ENCODE data around the gene DNASE2B. TPM values are rescaled to one million over a fixed set of nuclear protein-coding genes. Genes with fewer than 3 reads are reported as not detected.

Gene DNASE2B
- total RNA-seq, 1 donor from 2014 or later: 26.1 TPM

- no peak for DNase-seq
- no peak for ATAC-seq
- H3K9me3 ChIP-seq: no peaks in the 10 kb centered on the region
- intact Hi-C loops (cut with DNase I): no loop called here
- no peak for TF ChIP-seq CTCF (IDR thresholded peaks at IDR 0.05)
- H3K27ac ChIP-seq: no peak overlapping the region
- H3K4me3 ChIP-seq: no peak overlapping the region
- H3K27me3 ChIP-seq (ENCODE audit: low read depth): no peaks in the 10 kb centered on the region
- H3K36me3 ChIP-seq: no peaks in the 10 kb centered on the region
- H3K4me1 ChIP-seq: no peaks in the 10 kb centered on the region
Measured at GRCh38 chr1:84452436-84452835, 54.2 kb downstream of the DNASE2B start.

GRCh38 chr1:84462118-84462517, 63.8 kb downstream of the DNASE2B start:
- Histone ChIP-seq H3K36me3 (no peaks in the 10 kb centered on the region), H3K27ac (no peak overlapping the region), H3K27me3 (ENCODE audit: low read depth) (no peaks in the 10 kb centered on the region), H3K9me3 (no peaks in the 10 kb centered on the region), H3K4me1 (no peaks in the 10 kb centered on the region), H3K4me3 (no peak overlapping the region)
- intact Hi-C loops (cut with DNase I): no loop called here
- DNase-seq (no peak), ATAC-seq (no peak)
- no peak for TF ChIP-seq CTCF (IDR thresholded peaks at IDR 0.05)

Other genes starting within 250 kb of the DNASE2B start
- gene SAMD13, start 96.8 kb upstream of the DNASE2B start, total RNA-seq: 2.2 TPM
- gene RPF1, start 80.8 kb downstream of the DNASE2B start, total RNA-seq: 31.1 TPM
- 2.5 TPM for gene SPATA1, start 107.9 kb downstream of the DNASE2B start, total RNA-seq
- gene GNG5, start 108.1 kb downstream of the DNASE2B start, total RNA-seq: 119 TPM
- gene CTBS, start 176.0 kb downstream of the DNASE2B start, total RNA-seq: 27.4 TPM